H9 (cell line): ENCODE results near the gene GLRA2. TPM values are rescaled to one million over a fixed set of nuclear protein-coding genes. Genes with fewer than 3 reads are reported as not detected.

Experiments
- DNase-seq: peaks from one replicate; pipeline ENCODE4 v3.0.0-alpha.2; 2017
- H2AFZ ChIP-seq: one replicate; pipeline ENCODE4 v1.6.1; 2013; ENCODE audit warnings: mild to moderate bottlenecking, low read length, control low read depth, moderate library complexity
- H2AK5ac ChIP-seq: 2 replicates; pipeline ENCODE4 v1.6.1; 2013; ENCODE audit warnings: low read length, control low read depth, mixed read lengths; ENCODE audit not compliant: insufficient read length
- H2BK120ac ChIP-seq: one replicate; pipeline ENCODE4 v1.6.1; 2013; ENCODE audit warnings: low read depth, mild to moderate bottlenecking, low read length, control low read depth, inconsistent platforms; ENCODE audit not compliant: poor library complexity, severe bottlenecking
- H2BK12ac ChIP-seq: 2 replicates; pipeline ENCODE4 v1.6.1; 2013; ENCODE audit warnings: low read length, control low read depth, mixed read lengths, low read depth; ENCODE audit not compliant: insufficient read length
- H2BK15ac ChIP-seq: 2 replicates; pipeline ENCODE4 v1.6.1; 2013; ENCODE audit warnings: low read depth, low read length, control low read depth
- H2BK20ac ChIP-seq: one replicate; pipeline ENCODE4 v1.6.1; 2013; ENCODE audit warnings: low read depth, mild to moderate bottlenecking, low read length, control low read depth, inconsistent platforms; ENCODE audit not compliant: poor library complexity, severe bottlenecking
- H2BK5ac ChIP-seq: 2 replicates; pipeline ENCODE4 v1.6.1; 2013; ENCODE audit warnings: low read length, control low read depth, mixed read lengths; ENCODE audit not compliant: insufficient read length
- H3K14ac ChIP-seq: 2 replicates; pipeline ENCODE4 v1.6.1; 2013; ENCODE audit warnings: low read length, control low read depth; ENCODE audit not compliant: insufficient read depth
- H3K18ac ChIP-seq: 2 replicates; pipeline ENCODE4 v1.6.1; 2013; ENCODE audit warnings: low read depth, mild to moderate bottlenecking, mixed read lengths, low read length, control low read depth; ENCODE audit not compliant: insufficient read length
- H3K23ac ChIP-seq: 2 replicates; pipeline ENCODE4 v1.6.1; 2013; ENCODE audit warnings: low read length, control low read depth, mixed read lengths, low read depth; ENCODE audit not compliant: insufficient read length
- H3K23me2 ChIP-seq: 2 replicates; pipeline ENCODE4 v1.6.1; 2013; ENCODE audit warnings: low read depth, mild to moderate bottlenecking, mixed read lengths, low read length, control low read depth; ENCODE audit not compliant: insufficient read length, poor library complexity, severe bottlenecking
- H3K27ac ChIP-seq: 2 replicates; pipeline ENCODE4 v1.5.1; 2013; ENCODE audit warnings: low read length, control low read depth, mixed read lengths, low read depth; ENCODE audit not compliant: insufficient read length
- H3K27me3 ChIP-seq: 2 replicates; pipeline ENCODE4 v1.6.1; 2013; ENCODE audit warnings: low read length, control low read depth, inconsistent platforms; ENCODE audit not compliant: insufficient read depth
- H3K4ac ChIP-seq: 2 replicates; pipeline ENCODE4 v1.6.1; 2013; ENCODE audit warnings: low read depth, mild to moderate bottlenecking, control low read depth, inconsistent platforms, low read length, moderate library complexity
- H3K4me1 ChIP-seq: 2 replicates; pipeline ENCODE4 v1.6.1; 2013; ENCODE audit warnings: low read length, control low read depth, inconsistent platforms; ENCODE audit not compliant: insufficient read depth
- H3K4me2 ChIP-seq: 2 replicates; pipeline ENCODE4 v1.6.1; 2013; ENCODE audit warnings: low read length, control low read depth, mixed read lengths; ENCODE audit not compliant: insufficient read length, insufficient read depth
- H3K56ac ChIP-seq: 2 replicates; pipeline ENCODE4 v1.6.1; 2013; ENCODE audit warnings: low read depth, mild to moderate bottlenecking, mixed read lengths, low read length, control low read depth; ENCODE audit not compliant: insufficient read length
- H3K79me1 ChIP-seq: 2 replicates; pipeline ENCODE4 v1.6.1; 2013; ENCODE audit warnings: low read depth, mild to moderate bottlenecking, moderate library complexity, low read length, control low read depth, inconsistent platforms; ENCODE audit not compliant: insufficient read depth, poor library complexity, severe bottlenecking
- H3K79me2 ChIP-seq: 2 replicates; pipeline ENCODE4 v1.6.1; 2013; ENCODE audit warnings: low read length, control low read depth, inconsistent platforms; ENCODE audit not compliant: insufficient read depth
- H3K9ac ChIP-seq: 2 replicates; pipeline ENCODE4 v1.6.1; 2013; ENCODE audit warnings: low read length, control low read depth, mixed read lengths; ENCODE audit not compliant: insufficient read length; ENCODE audit errors: extremely low read depth
- H3K9me3 ChIP-seq: one replicate; pipeline ENCODE4 v1.6.1; 2013; ENCODE audit warnings: low read depth, low read length, inconsistent platforms; ENCODE audit not compliant: control insufficient read depth
- H3T11ph ChIP-seq: one replicate; pipeline ENCODE4 v1.6.1; 2013; ENCODE audit warnings: mild to moderate bottlenecking, low read length, control low read depth, inconsistent platforms
- H4K20me1 ChIP-seq: one replicate; pipeline ENCODE4 v1.6.1; 2013; ENCODE audit not compliant: control insufficient read depth, insufficient read length, insufficient read depth
- H4K5ac ChIP-seq: 2 replicates; pipeline ENCODE4 v1.6.1; 2013; ENCODE audit warnings: low read depth, mild to moderate bottlenecking, mixed read lengths, low read length, control low read depth; ENCODE audit not compliant: insufficient read length
- H4K8ac ChIP-seq: replicated peaks from 2 replicates; pipeline ENCODE4 v1.6.1; 2013; ENCODE audit warnings: low read length, control low read depth, mixed read lengths, low read depth; ENCODE audit not compliant: insufficient read length
- H4K91ac ChIP-seq: 2 replicates; pipeline ENCODE4 v1.6.1; 2013; ENCODE audit warnings: low read depth, mild to moderate bottlenecking, moderate library complexity, mixed read lengths, low read length, control low read depth; ENCODE audit not compliant: insufficient read length
- H3K27ac Mint-ChIP-seq, 3 experiments: 2 replicates in 2 of 3; 3 replicates in 1 of 3; pipeline ENCODE4 v1.8.0; 2020 to 2021; ENCODE audit warnings: mixed read lengths in 3 of 3, mild to moderate bottlenecking in 1 of 3, moderate library complexity in 1 of 3
- H3K27me3 Mint-ChIP-seq: 2 replicates; pipeline ENCODE4 v1.8.0; 2021; ENCODE audit warnings: low read depth, mild to moderate bottlenecking, moderate library complexity, mixed read lengths
- H3K36me3 Mint-ChIP-seq, 3 experiments: 2 replicates in 2 of 3; 3 replicates in 1 of 3; pipeline ENCODE4 v1.8.0; 2020 to 2021; ENCODE audit warnings: low read depth in 3 of 3, mixed read lengths in 3 of 3; ENCODE audit not compliant: insufficient read depth in 1 of 3
- H3K4me1 Mint-ChIP-seq, 2 experiments: 2 replicates each; pipeline ENCODE4 v1.8.0; 2020; ENCODE audit warnings: mixed read lengths in 2 of 2
- H3K4me3 Mint-ChIP-seq, 2 experiments: 2 replicates in 1 of 2; 3 replicates in 1 of 2; pipeline ENCODE4 v1.8.0; 2020 to 2021; ENCODE audit warnings: mild to moderate bottlenecking in 2 of 2, mixed read lengths in 2 of 2, moderate library complexity in 1 of 2
- H3K9me3 Mint-ChIP-seq, 2 experiments: 2 replicates in 1 of 2; 3 replicates in 1 of 2; pipeline ENCODE4 v1.8.0; 2020; ENCODE audit warnings: mild to moderate bottlenecking in 2 of 2, mixed read lengths in 2 of 2, moderate library complexity in 1 of 2
- CTCF ChIP-seq: fragments of 200-600 bp; sonication (generic); conservative IDR thresholded peaks from 3 replicates; pipeline ENCODE4 v1.8.0; 2021; ENCODE audit warnings: antibody characterized with exemption, mild to moderate bottlenecking
- WGBS: extraction: QIAGEN DNeasy Blood & Tissue Kit; methylation state at CpG from one replicate; pipeline ENCODE4 v1.1.7; 2013; ENCODE audit warnings: missing lambda C conversion rate, low lambda C conversion rate, mixed read lengths; ENCODE audit not compliant: insufficient read length; ENCODE audit errors: extremely low coverage; 5-methylcytosine and 5-hydroxymethylcytosine counted together
- total RNA-seq: library from RNA; stranded (reverse); gene quantifications from 2 replicates; pipeline ENCODE4 v1.2.1, GENCODE V29; 2021

The GLRA2 gene
- total RNA-seq, 1 experiment from 2014 or later: not detected

- Histone ChIP-seq H2BK12ac (no peak overlapping the region), H3K9me3 (no peaks in the 10 kb centered on the region), H3K4me1 (no peaks in the 10 kb centered on the region), H3K79me1 (no peaks in the 10 kb centered on the region), H2BK120ac (no peak overlapping the region), H4K91ac (no peak overlapping the region), H3K79me2 (no peaks in the 10 kb centered on the region), H2BK5ac (no peak overlapping the region), H2BK20ac (no peak overlapping the region), H3K23me2 (no peaks in the 10 kb centered on the region), H3K4ac (no peak overlapping the region), H3K18ac (no peak overlapping the region), H3T11ph (no peak overlapping the region), H2AK5ac (no peak overlapping the region), H3K4me2 (no peak overlapping the region), H3K56ac (no peak overlapping the region), H2AFZ (no peak overlapping the region), H4K5ac (no peak overlapping the region), H2BK15ac (no peak overlapping the region), H3K23ac (no peak overlapping the region), H3K14ac (no peak overlapping the region), H4K8ac (no peak overlapping the region), H4K20me1 (no peaks in the 10 kb centered on the region), H3K27ac (no peak overlapping the region), H3K9ac (no peak overlapping the region), H3K27me3 (no peaks in the 10 kb centered on the region)
- Mint-ChIP-seq H3K4me3 (no peak overlapping the region), H3K27ac (no peak overlapping the region), H3K4me1 (no peaks in the 10 kb centered on the region), H3K36me3 (no peaks in the 10 kb centered on the region; a peak in 1 of 7 replicates), H3K27me3 (no peaks in the 10 kb centered on the region), H3K9me3 (peaks cover 60 to 61% of the 10 kb centered on the region in 2 experiments)
- no peak for DNase-seq
- no peak for TF ChIP-seq CTCF
- WGBS: no CpG with 5 or more reads among the region's 8 CpGs
Measured at GRCh38 chrX:14581081-14581480, 51.7 kb downstream of the GLRA2 start.
